GM12891 (cell line): Measurements from ENCODE around the gene CEP192.

Experiments used
- PAX5 ChIP-seq: IDR thresholded peaks from 2 replicates; pipeline ENCODE4 v1.6.1; 2011; ENCODE audit warnings: low read length, moderate library complexity, mild to moderate bottlenecking; ENCODE audit not compliant: insufficient read depth, severe bottlenecking
- POLR2A ChIP-seq: IDR thresholded peaks from 2 replicates; pipeline ENCODE4 v1.6.1; 2011; ENCODE audit warnings: low read depth, low read length, control low read depth
- POLR2AphosphoS5 ChIP-seq: IDR thresholded peaks from 2 replicates; pipeline ENCODE4 v1.6.1; 2011; ENCODE audit warnings: low read depth, low read length, control low read depth
- POU2F2 ChIP-seq: IDR thresholded peaks from 2 replicates; pipeline ENCODE4 v1.6.1; 2011; ENCODE audit warnings: low read depth, mild to moderate bottlenecking, control low read depth, low read length, moderate library complexity
- SPI1 ChIP-seq: IDR thresholded peaks from 2 replicates; pipeline ENCODE4 v1.6.1; 2011; ENCODE audit warnings: low read depth, low read length, control low read depth
- TAF1 ChIP-seq: IDR thresholded peaks from 2 replicates; pipeline ENCODE4 v1.6.1; 2011; ENCODE audit warnings: low read depth, low read length, control low read depth

GRCh38 chr18:12989397-12990122 is 1.6 kb upstream of the CEP192 start:
- TF ChIP-seq POLR2A (no peak), TAF1 (no peak), PAX5 (no peak), POLR2AphosphoS5 (no peak), POU2F2 (no peak), SPI1 (no peak)
